SK-N-MC (cell line): Measurements from ENCODE around the gene ACACA.

Source experiments
- DNase-seq: peaks from one replicate; pipeline ENCODE4 v3.0.0-alpha.2; 2011; ENCODE audit warnings: low read depth, low spot score
- H3K27ac ChIP-seq: fragments of 200-600 bp; sonication (generic); 2 replicates; pipeline ENCODE4 v1.5.1; 2016; ENCODE audit warnings: mixed run types
- H3K36me3 ChIP-seq: fragments of 200-600 bp; sonication (generic); 2 replicates; pipeline ENCODE4 v1.6.1; 2017; ENCODE audit warnings: antibody characterized with exemption, low read length, mixed read lengths; ENCODE audit not compliant: insufficient read depth
- H3K4me3 ChIP-seq: fragments of 200-600 bp; sonication (generic); 2 replicates; pipeline ENCODE4 v1.5.1; 2016
- H3K9ac ChIP-seq: fragments of 200-600 bp; sonication (generic); 2 replicates; pipeline ENCODE4 v1.8.0; 2017; ENCODE audit warnings: mixed run types, mixed read lengths; ENCODE audit not compliant: insufficient read length
- H3K9me3 ChIP-seq: fragments of 200-600 bp; sonication (generic); 2 replicates; pipeline ENCODE4 v1.6.1; 2017; ENCODE audit warnings: low read depth, mild to moderate bottlenecking, antibody characterized with exemption, low read length, moderate library complexity, mixed read lengths
- EZH2 ChIP-seq: fragments of 200-600 bp; sonication (generic); IDR thresholded peaks from one replicate; pipeline ENCODE4 v1.6.1; 2017; ENCODE audit warnings: antibody characterized with exemption
- FOXP2 ChIP-seq: optimal IDR thresholded peaks from 2 replicates; pipeline ENCODE3; 2011; ENCODE audit warnings: mild to moderate bottlenecking, moderate library complexity; ENCODE audit not compliant: insufficient read depth; ENCODE audit errors: extremely low read length, control extremely low read depth
- POLR2AphosphoS5 ChIP-seq: IDR thresholded peaks from 2 replicates; pipeline ENCODE4 v1.6.1; 2012; ENCODE audit warnings: mild to moderate bottlenecking, low read depth, low read length, borderline replicate concordance

ACACA gene

DNA sequence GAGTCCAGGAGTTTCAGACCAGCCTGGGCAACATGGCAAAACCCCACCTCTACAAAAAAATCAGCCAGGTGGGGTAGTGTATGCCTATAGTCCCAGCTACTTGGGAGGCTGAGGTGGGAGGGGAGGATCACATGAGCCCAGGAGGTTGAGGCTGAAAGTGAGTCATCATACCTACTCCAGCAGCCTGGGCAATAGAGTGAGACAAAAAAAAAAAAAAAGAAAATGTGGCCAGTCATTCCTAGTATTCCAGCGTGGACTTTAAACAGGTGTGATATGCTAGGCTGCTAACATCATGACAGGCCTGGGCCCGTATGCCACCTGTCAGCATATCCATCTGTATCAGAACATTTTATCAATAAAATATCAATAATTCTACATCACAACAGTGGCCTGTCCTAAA, 314.6 kb downstream of the ACACA start:
- no peak overlapping the region for H3K27ac ChIP-seq
- no peak overlapping the region for H3K9ac ChIP-seq
- H3K9me3 ChIP-seq: no peaks in the 10 kb centered on the region
- peaks cover 40% of the 10 kb centered on the region for H3K36me3 ChIP-seq
- DNase-seq: no peak
- no peak overlapping the region for H3K4me3 ChIP-seq
- no peak for TF ChIP-seq FOXP2
- no peak for TF ChIP-seq EZH2
- no peak for TF ChIP-seq POLR2AphosphoS5

GRCh38 chr17:37090941-37091340, 315.7 kb downstream of the ACACA start:
- H3K9ac ChIP-seq: no peak overlapping the region
- peaks cover 39% of the 10 kb centered on the region for H3K36me3 ChIP-seq
- DNase-seq: no peak
- no peaks in the 10 kb centered on the region for H3K9me3 ChIP-seq
- H3K27ac ChIP-seq: no peak overlapping the region
- H3K4me3 ChIP-seq: no peak overlapping the region
- TF ChIP-seq POLR2AphosphoS5: no peak

DNA sequence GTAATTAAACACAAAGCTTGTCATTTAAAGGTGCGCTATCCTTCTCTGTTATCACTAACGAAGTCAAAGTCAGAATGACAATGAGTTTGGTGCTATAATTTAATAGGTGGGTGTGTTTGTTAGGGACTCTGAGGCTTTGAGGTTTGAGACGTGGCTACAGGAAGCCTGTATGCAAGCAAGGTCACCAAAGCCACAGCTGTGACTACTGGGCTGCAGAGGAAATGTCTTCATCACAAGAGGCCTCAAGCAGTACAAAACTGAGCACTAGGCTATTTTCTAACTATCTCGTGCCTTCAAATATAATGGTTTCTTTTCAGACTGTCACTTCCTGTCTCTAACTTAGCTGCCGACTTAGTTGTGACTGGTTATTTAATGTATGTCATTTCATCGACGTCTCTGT, 316.7 kb downstream of the ACACA start:
- H3K9me3 ChIP-seq: no peaks in the 10 kb centered on the region
- TF ChIP-seq FOXP2 (no peak), EZH2 (no peak), POLR2AphosphoS5 (no peak)
- H3K36me3 ChIP-seq: peaks cover 40% of the 10 kb centered on the region
- no peak for DNase-seq
- no peak overlapping the region for H3K27ac ChIP-seq
- H3K4me3 ChIP-seq: no peak overlapping the region
- H3K9ac ChIP-seq: no peak overlapping the region

- no peak overlapping the region for H3K4me3 ChIP-seq
- H3K27ac ChIP-seq: no peak overlapping the region
- H3K9ac ChIP-seq: no peak overlapping the region
- H3K9me3 ChIP-seq: no peaks in the 10 kb centered on the region
- DNase-seq: no peak
- TF ChIP-seq POLR2AphosphoS5: no peak
- no peak for TF ChIP-seq EZH2
- TF ChIP-seq FOXP2: no peak
- peaks cover 35% of the 10 kb centered on the region for H3K36me3 ChIP-seq
Measured at GRCh38 chr17:37088913-37089312, 317.7 kb downstream of the ACACA start.

DNA sequence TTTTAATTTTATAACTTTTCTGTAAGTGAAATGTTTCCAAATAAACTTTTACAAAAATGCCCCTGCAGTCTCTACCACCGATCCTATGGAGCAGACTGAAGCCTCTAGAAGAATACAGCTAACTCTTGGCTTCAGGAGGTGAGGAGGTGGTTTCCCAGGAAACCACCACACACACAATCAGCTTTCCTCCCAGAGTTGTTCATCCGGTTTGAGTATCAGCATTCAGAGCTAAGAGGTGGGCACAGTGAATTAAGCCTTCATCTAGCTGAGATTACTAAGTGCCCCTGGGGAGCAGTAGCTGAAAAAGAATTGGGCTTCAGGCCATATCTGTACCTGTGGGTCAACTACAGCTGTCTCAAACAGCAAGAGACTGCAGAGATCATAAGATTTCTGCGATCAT, 318.2 kb downstream of the ACACA start:
- peaks cover 33% of the 10 kb centered on the region for H3K36me3 ChIP-seq
- no peak overlapping the region for H3K4me3 ChIP-seq
- H3K9me3 ChIP-seq: no peaks in the 10 kb centered on the region
- no peak for DNase-seq
- TF ChIP-seq EZH2 (no peak), POLR2AphosphoS5 (no peak), FOXP2 (no peak)
- no peak overlapping the region for H3K9ac ChIP-seq
- no peak overlapping the region for H3K27ac ChIP-seq

DNA sequence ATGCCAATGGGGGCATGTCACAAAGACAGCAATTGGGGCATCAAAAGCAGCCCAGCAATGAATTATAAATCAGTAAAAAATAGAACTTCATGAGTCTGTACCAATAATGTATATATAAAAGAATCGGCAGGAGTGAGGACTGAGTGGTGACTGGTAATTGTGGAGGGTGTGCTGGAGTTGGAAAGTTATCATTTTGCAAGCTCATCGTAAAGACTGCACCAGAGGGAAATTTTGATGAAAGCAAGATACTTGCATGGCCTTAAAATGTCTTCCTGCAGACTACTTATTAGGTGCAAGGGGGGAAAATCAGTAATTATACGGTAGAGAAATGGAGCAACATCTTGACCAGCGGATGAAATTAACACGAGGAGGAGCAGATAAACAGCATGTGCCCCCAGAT, 319.0 kb downstream of the ACACA start:
- no peak overlapping the region for H3K27ac ChIP-seq
- TF ChIP-seq FOXP2: no peak
- no peak for TF ChIP-seq POLR2AphosphoS5
- TF ChIP-seq EZH2: no peak
- H3K9me3 ChIP-seq: no peaks in the 10 kb centered on the region
- no peak overlapping the region for H3K9ac ChIP-seq
- no peak overlapping the region for H3K4me3 ChIP-seq
- DNase-seq: no peak
- peaks cover 33% of the 10 kb centered on the region for H3K36me3 ChIP-seq

GRCh38 chr17:37086948-37087347, 319.7 kb downstream of the ACACA start:
- Histone ChIP-seq H3K36me3 (peaks cover 33% of the 10 kb centered on the region), H3K9ac (no peak overlapping the region), H3K9me3 (no peaks in the 10 kb centered on the region), H3K27ac (no peak overlapping the region), H3K4me3 (no peak overlapping the region)
- no peak for TF ChIP-seq EZH2
- no peak for DNase-seq

DNA sequence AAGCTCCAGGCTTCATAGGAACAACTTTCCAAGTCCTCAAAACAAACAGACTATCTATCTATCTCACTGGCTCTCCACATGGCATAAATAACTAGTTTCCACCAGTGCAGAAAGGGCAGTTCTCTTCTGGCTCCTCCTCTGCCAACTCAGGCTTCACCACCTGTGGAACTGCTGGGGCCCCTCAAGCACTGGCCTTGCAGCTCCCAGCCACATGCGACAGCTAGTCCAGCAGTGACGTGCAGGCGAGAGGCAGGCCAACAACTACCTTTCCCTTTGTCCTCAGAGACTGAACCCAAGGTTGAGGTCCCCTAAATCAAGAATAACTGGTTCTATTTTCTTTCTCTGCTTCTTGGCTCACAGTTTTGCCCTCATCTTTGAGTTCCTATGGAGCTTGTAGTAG, 320.3 kb downstream of the ACACA start:
- TF ChIP-seq POLR2AphosphoS5: no peak
- TF ChIP-seq EZH2: no peak
- TF ChIP-seq FOXP2: no peak

DNA sequence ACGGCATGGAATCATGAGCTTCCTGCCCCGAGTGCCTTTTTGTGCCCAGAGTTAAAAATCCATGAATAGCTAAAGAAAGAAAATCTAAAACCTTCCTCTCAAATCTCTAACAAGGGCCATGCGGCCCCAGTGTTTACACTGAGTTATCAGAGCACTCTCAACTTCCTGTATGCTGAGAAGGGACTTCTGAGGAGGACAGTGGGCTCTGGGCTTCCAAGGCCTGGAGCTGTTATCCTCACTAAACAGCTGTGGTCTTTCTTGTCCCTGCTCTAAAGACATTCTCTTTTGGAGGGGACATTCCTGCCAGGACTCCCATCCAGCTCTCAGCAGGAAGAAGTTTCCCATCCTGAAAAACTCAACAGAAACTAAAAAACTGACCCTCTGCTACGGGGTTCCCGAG, 322.3 kb downstream of the ACACA start:
- H3K9me3 ChIP-seq: no peaks in the 10 kb centered on the region
- no peak for TF ChIP-seq EZH2
- no peak for TF ChIP-seq FOXP2
- no peak for TF ChIP-seq POLR2AphosphoS5
- peaks cover 26% of the 10 kb centered on the region for H3K36me3 ChIP-seq
- H3K4me3 ChIP-seq: no peak overlapping the region
- H3K9ac ChIP-seq: no peak overlapping the region
- DNase-seq: no peak
- no peak overlapping the region for H3K27ac ChIP-seq

More for the DNA sequence above, 320.3 kb downstream of the ACACA start:
- Histone ChIP-seq H3K36me3 (peaks cover 33% of the 10 kb centered on the region), H3K4me3 (no peak overlapping the region), H3K27ac (no peak overlapping the region), H3K9ac (no peak overlapping the region), H3K9me3 (no peaks in the 10 kb centered on the region)
- no peak for DNase-seq

GRCh38 chr17:37083456-37083855, 323.2 kb downstream of the ACACA start:
- peaks cover 26% of the 10 kb centered on the region for H3K36me3 ChIP-seq
- no peak for DNase-seq
- no peak for TF ChIP-seq FOXP2
- TF ChIP-seq EZH2: no peak
- no peak for TF ChIP-seq POLR2AphosphoS5
- no peak overlapping the region for H3K9ac ChIP-seq
- H3K27ac ChIP-seq: no peak overlapping the region
- H3K9me3 ChIP-seq: no peaks in the 10 kb centered on the region
- H3K4me3 ChIP-seq: no peak overlapping the region
